HG02840 (cell line): ENCODE measurements around the gene ZNF331.

Experiments used
- ATAC-seq: cut with Tn5 transposase; IDR thresholded peaks from one replicate; pipeline ENCODE4 v1.9.1; 2021; ENCODE audit warnings: mild to moderate bottlenecking, moderate library complexity, moderate number of reproducible peaks; ENCODE audit not compliant: unreplicated experiment, low FRiP score

ZNF331 gene

DNA sequence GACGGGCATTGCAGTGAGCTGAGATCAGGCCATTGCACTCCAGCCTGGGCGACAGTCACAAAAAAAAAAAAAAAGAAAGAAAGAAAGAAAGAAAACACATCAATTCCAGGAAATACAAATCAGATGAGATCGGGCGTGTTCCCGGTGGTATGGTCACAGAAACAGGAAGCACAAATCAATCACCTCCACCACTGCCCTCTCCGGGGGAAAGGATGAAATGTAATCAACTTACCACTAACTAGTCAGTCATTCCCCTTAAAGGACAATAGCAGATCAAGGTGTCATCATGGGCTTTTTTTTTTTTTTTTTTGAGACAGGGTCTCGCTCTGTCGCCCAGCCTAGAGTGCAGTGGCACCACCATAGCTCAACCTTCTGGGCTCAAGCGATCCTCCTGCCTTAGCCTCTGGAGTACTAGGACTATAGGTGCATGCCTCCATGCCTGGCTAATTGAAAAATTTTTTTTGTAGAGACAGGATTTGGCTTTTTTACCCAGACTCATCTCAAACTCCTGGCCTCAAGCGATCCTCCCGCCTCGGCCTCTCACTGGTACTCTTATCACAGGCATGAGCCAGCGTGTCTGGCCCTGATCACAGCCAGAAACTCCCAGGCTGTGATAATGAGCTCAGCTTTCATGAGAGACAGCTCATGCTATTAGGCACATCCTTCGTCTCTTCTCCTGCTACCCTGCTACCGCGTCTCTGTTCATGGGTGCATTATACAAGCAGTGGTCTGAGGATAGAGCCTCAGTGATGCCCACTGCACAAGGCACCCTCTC lies 87.0 kb downstream of the ZNF331 start:
- ATAC-seq = no peak

- ATAC-seq = no peak
Measured at GRCh38 chr19:53626486-53626885, 88.5 kb downstream of the ZNF331 start.

GRCh38 chr19:53626976-53627375 lies 89.0 kb downstream of the ZNF331 start:
- ATAC-seq = no peak
